Smooth muscle cell (in vitro differentiated cells): ENCODE measurements around the gene KCNE4. TPM values are rescaled to one million over a fixed set of nuclear protein-coding genes. Genes with fewer than 3 reads are reported as not detected.

Experiments used
- DNase-seq: peaks from one replicate; lab custom pipeline; 2025; ENCODE audit not compliant: unreplicated experiment; lab: John Stamatoyannopoulos, UW
- H2AFZ ChIP-seq: fragments of 200-600 bp; sonication (generic); 2 replicates; pipeline ENCODE4 v1.6.0; 2016; ENCODE audit warnings: antibody characterized with exemption, low read depth, mild to moderate bottlenecking
- H3F3A ChIP-seq: fragments of 200-600 bp; sonication (generic); 2 replicates; pipeline ENCODE4 v1.6.0; 2017; ENCODE audit warnings: antibody characterized with exemption, low read depth
- H3K27ac ChIP-seq: fragments of 200-600 bp; sonication (generic); 2 replicates; pipeline ENCODE4 v1.5.1; 2016; ENCODE audit warnings: low read depth, mild to moderate bottlenecking
- H3K27me3 ChIP-seq: fragments of 200-600 bp; sonication (generic); 2 replicates; pipeline ENCODE4 v1.6.1; 2016; ENCODE audit warnings: low read depth, mild to moderate bottlenecking
- H3K36me3 ChIP-seq: fragments of 200-600 bp; sonication (generic); 2 replicates; pipeline ENCODE4 v1.5.1; 2016; ENCODE audit warnings: low read depth
- H3K4me1 ChIP-seq: fragments of 200-600 bp; sonication (generic); 2 replicates; pipeline ENCODE4 v1.5.1; 2016; ENCODE audit warnings: low read depth
- H3K4me2 ChIP-seq: fragments of 200-600 bp; sonication (generic); 2 replicates; pipeline ENCODE4 v1.6.0; 2016; ENCODE audit warnings: mild to moderate bottlenecking
- H3K4me3 ChIP-seq: fragments of 200-600 bp; sonication (generic); 2 replicates; pipeline ENCODE4 v1.5.1; 2016; ENCODE audit warnings: mild to moderate bottlenecking
- H3K79me2 ChIP-seq: fragments of 200-600 bp; sonication (generic); 2 replicates; pipeline ENCODE4 v1.6.0; 2016; ENCODE audit warnings: low read depth, mild to moderate bottlenecking
- H3K9ac ChIP-seq: fragments of 200-600 bp; sonication (generic); 2 replicates; pipeline ENCODE4 v1.6.0; 2016; ENCODE audit warnings: low read depth
- H3K9me3 ChIP-seq: fragments of 200-600 bp; sonication (generic); replicated peaks from 2 replicates; pipeline ENCODE4 v1.5.1; 2016; ENCODE audit warnings: low read depth
- H4K20me1 ChIP-seq: fragments of 200-600 bp; sonication (generic); 2 replicates; pipeline ENCODE4 v1.6.0; 2016; ENCODE audit warnings: low read depth
- CTCF ChIP-seq: fragments of 200-600 bp; sonication (generic); IDR thresholded peaks from 2 replicates; pipeline ENCODE4 v1.5.1; 2017; ENCODE audit warnings: borderline replicate concordance, mild to moderate bottlenecking, antibody characterized with exemption; ENCODE audit not compliant: insufficient read depth, poor library complexity, severe bottlenecking
- WGBS: methylation state at CpG from one replicate; pipeline ENCODE4 v1.1.7; 2016; ENCODE audit warnings: low lambda C conversion rate; 5-methylcytosine and 5-hydroxymethylcytosine counted together
- polyA plus RNA-seq: library from polyadenylated mRNA; unstranded; fragments of >200 nt; fragmentation: Nextera tagmentation; extraction: Ambion mirVana; gene quantifications from 2 replicates; pipeline ENCODE4 v1.2.1, GENCODE V29; 2016
- total RNA-seq: library from RNA; depleted of rRNA; stranded (reverse); fragments of >200 nt; gene quantifications from 2 replicates; pipeline ENCODE4 v1.2.3, GENCODE V29; 2014

The KCNE4 gene
- total and polyA plus RNA-seq, 2 experiments from 2014 or later: 36.7 to 67.5 TPM

- peak overlapping the region; percentile 56 for H2AFZ ChIP-seq
Measured at GRCh38 chr2:223008162-223008561, 43.8 kb upstream of the KCNE4 start.

GRCh38 chr2:223008956-223009355 is 43.0 kb upstream of the KCNE4 start:
- peak overlapping the region; percentile 97 for H3K27ac ChIP-seq
- H3K36me3 ChIP-seq: no peaks in the 10 kb centered on the region

More at GRCh38 chr2:223008162-223008561, 43.8 kb upstream of the KCNE4 start:
- no peaks in the 10 kb centered on the region for H3K9me3 ChIP-seq
- H3K4me3 ChIP-seq: no peak overlapping the region
- no peaks in the 10 kb centered on the region for H3K27me3 ChIP-seq
- H3K79me2 ChIP-seq: no peaks in the 10 kb centered on the region
- peak overlapping the region; percentile 80 for H3K9ac ChIP-seq
- peak overlapping the region; percentile 97 for H3K27ac ChIP-seq
- H3K4me1 ChIP-seq: no peaks in the 10 kb centered on the region
- no peaks in the 10 kb centered on the region for H3K36me3 ChIP-seq
- peak overlapping the region; percentile 61 for H3K4me2 ChIP-seq
- no peak for DNase-seq
- TF ChIP-seq CTCF: no peak
- 26% methylated on average over 6 of the region's 6 CpGs for WGBS
- H3F3A ChIP-seq: peaks cover 16% of the 10 kb centered on the region
- H4K20me1 ChIP-seq: no peaks in the 10 kb centered on the region

GRCh38 chr2:223010641-223011040 is 41.3 kb upstream of the KCNE4 start:
- Histone ChIP-seq H2AFZ (no peak overlapping the region), H3K4me3 (no peak overlapping the region), H3K4me2 (no peak overlapping the region), H3K9ac (no peak overlapping the region), H3K36me3 (no peaks in the 10 kb centered on the region), H4K20me1 (no peaks in the 10 kb centered on the region), H3K4me1 (no peaks in the 10 kb centered on the region), H3K27me3 (no peaks in the 10 kb centered on the region), H3K79me2 (no peaks in the 10 kb centered on the region), H3K9me3 (no peaks in the 10 kb centered on the region), H3F3A (peaks cover 16% of the 10 kb centered on the region), H3K27ac (no peak overlapping the region)
- 87% methylated on average over 3 of the region's 3 CpGs for WGBS
- DNase-seq: no peak
- no peak for TF ChIP-seq CTCF

More at GRCh38 chr2:223008956-223009355, 43.0 kb upstream of the KCNE4 start:
- peaks cover 16% of the 10 kb centered on the region for H3F3A ChIP-seq
- DNase-seq: no peak
- no peaks in the 10 kb centered on the region for H4K20me1 ChIP-seq
- H3K9ac ChIP-seq: peak overlapping the region; percentile 5
- no peak overlapping the region for H2AFZ ChIP-seq
- no peak overlapping the region for H3K4me3 ChIP-seq
- TF ChIP-seq CTCF: no peak
- H3K9me3 ChIP-seq: no peaks in the 10 kb centered on the region
- no peaks in the 10 kb centered on the region for H3K27me3 ChIP-seq
- H3K4me2 ChIP-seq: no peak overlapping the region
- no peaks in the 10 kb centered on the region for H3K4me1 ChIP-seq
- H3K79me2 ChIP-seq: no peaks in the 10 kb centered on the region
- WGBS: 90% methylated on average over 1 of the region's 1 CpG

- peaks cover 16% of the 10 kb centered on the region for H3F3A ChIP-seq
- no peaks in the 10 kb centered on the region for H4K20me1 ChIP-seq
- no peak for TF ChIP-seq CTCF
- no peak overlapping the region for H3K4me2 ChIP-seq
- H3K4me1 ChIP-seq: no peaks in the 10 kb centered on the region
- no peak overlapping the region for H2AFZ ChIP-seq
- H3K27me3 ChIP-seq: no peaks in the 10 kb centered on the region
- H3K79me2 ChIP-seq: no peaks in the 10 kb centered on the region
- H3K27ac ChIP-seq: no peak overlapping the region
- no peak overlapping the region for H3K4me3 ChIP-seq
- 92% methylated on average over 6 of the region's 6 CpGs for WGBS
- no peaks in the 10 kb centered on the region for H3K9me3 ChIP-seq
- DNase-seq: no peak
- H3K9ac ChIP-seq: no peak overlapping the region
- H3K36me3 ChIP-seq: no peaks in the 10 kb centered on the region
Measured at GRCh38 chr2:223012291-223012690, 39.7 kb upstream of the KCNE4 start.
